ENCODE measurements around the gene ARSK.

ARSK gene

GRCh38 chr5:95554647-95555548, at the start of gene ARSK, which contains the start of gene SKIC3:
ARSK (plus strand) TSS chr5:95555101; CDS start chr5:95555279, 178 bp downstream.
SKIC3 (minus strand) TSS chr5:95554977; CDS start chr5:95547150, 7,827 bp downstream.
- peak; percentile 65 to 97 (median 92) for DNase-seq

- no peak for DNase-seq
These were observed 46.4 kb upstream of the ARSK start for GRCh38 chr5:95508550-95508949.

- no peak for DNase-seq
These were observed 43.3 kb upstream of the ARSK start for GRCh38 chr5:95511606-95512005.

- no peak for DNase-seq
These were observed 36.5 kb upstream of the ARSK start for GRCh38 chr5:95518417-95518816.

- DNase-seq = no peak
These were observed 35.8 kb upstream of the ARSK start for GRCh38 chr5:95519151-95519550.

- DNase-seq = no peak
These were observed 35.2 kb upstream of the ARSK start for GRCh38 chr5:95519681-95520080.

- no peak for DNase-seq
These were observed 34.7 kb upstream of the ARSK start for GRCh38 chr5:95520206-95520605.

- DNase-seq = no peak
These were observed 30.5 kb upstream of the ARSK start for GRCh38 chr5:95524423-95524822.

GRCh38 chr5:95526871-95527270, 28.0 kb upstream of the ARSK start:
- DNase-seq = no peak

- no peak for DNase-seq
These were observed 26.3 kb upstream of the ARSK start for GRCh38 chr5:95528565-95528964.

- DNase-seq = peak in 12 of 58 donors; percentile 1 to 45 (median 7)
These were observed 24.5 kb upstream of the ARSK start for GRCh38 chr5:95530416-95530815.

- DNase-seq = no peak
These were observed 23.4 kb upstream of the ARSK start for GRCh38 chr5:95531491-95531890.

- no peak for DNase-seq
These were observed 22.5 kb upstream of the ARSK start for GRCh38 chr5:95532415-95532814.

GRCh38 chr5:95533106-95533505, 21.8 kb upstream of the ARSK start:
- DNase-seq = no peak

- DNase-seq = no peak
These were observed 21.1 kb upstream of the ARSK start for GRCh38 chr5:95533761-95534160.

- no peak for DNase-seq
These were observed 17.4 kb upstream of the ARSK start for GRCh38 chr5:95537501-95537900.

- no peak for DNase-seq
These were observed 11.7 kb upstream of the ARSK start for GRCh38 chr5:95543017-95543705.

GRCh38 chr5:95549030-95549429, 5.9 kb upstream of the ARSK start:
- DNase-seq = no peak

- no peak for DNase-seq
These were observed 612 bp upstream of the ARSK start for GRCh38 chr5:95554331-95554646.

GRCh38 chr5:95555553-95555952, 652 bp downstream of the ARSK start:
- DNase-seq = no peak

GRCh38 chr5:95557841-95558240, 2.9 kb downstream of the ARSK start:
- DNase-seq = no peak

- no peak for DNase-seq
These were observed 7.4 kb downstream of the ARSK start for GRCh38 chr5:95562282-95562681.

GRCh38 chr5:95563367-95563766, 8.5 kb downstream of the ARSK start:
- DNase-seq = no peak
